Measurements from ENCODE around the gene FEZF1.

GRCh38 chr7:122300956-122301833 lies 3.4 kb downstream of the FEZF1 start:
- TF ChIP-seq CTCF (IDR thresholded peaks at IDR 0.05; ENCODE audit: low read depth, low read length, missing input control) (no peak), MAX (IDR thresholded peaks at IDR 0.05) (no peak), REST (IDR thresholded peaks at IDR 0.05) (no peak), RXRA (IDR thresholded peaks at IDR 0.05) (no peak), RAD21 (IDR thresholded peaks at IDR 0.05) (no peak), HNF4A (conservative IDR thresholded peaks at IDR 0.05) (no peak), EGR1 (IDR thresholded peaks at IDR 0.05; ENCODE audit: low read depth in 2 of 2) (no peak), ATF3 (IDR thresholded peaks at IDR 0.05) (no peak), YY1 (IDR thresholded peaks at IDR 0.05) (no peak), TAF1 (conservative IDR thresholded peaks at IDR 0.05) (no peak), ZBTB33 (IDR thresholded peaks at IDR 0.05) (no peak), FOXA1 (IDR thresholded peaks at IDR 0.05) (no peak)

Measured in liver (tissue), 3 donors.